IgD-negative memory B cell (primary cell): ENCODE results near the gene CA6. TPM values are rescaled to one million over a fixed set of nuclear protein-coding genes. Genes with fewer than 3 reads are reported as not detected.
"Not testable (repeated sequence)": the region's sequence is repeated elsewhere in the genome, so short reads cannot be mapped to it uniquely, and the experiment has no call there.

Source experiments
- H3K27ac Mint-ChIP-seq, 3 donors: one replicate each; pipeline ENCODE4 v1.8.0; 2020 to 2022; ENCODE audit warnings: mild to moderate bottlenecking in 3 of 3, mixed read lengths in 3 of 3, moderate library complexity in 1 of 3
- H3K27me3 Mint-ChIP-seq: one replicate; pipeline ENCODE4 v1.8.0; 2021; ENCODE audit warnings: mixed read lengths
- H3K36me3 Mint-ChIP-seq: one replicate; pipeline ENCODE4 v1.8.0; 2020; ENCODE audit warnings: mild to moderate bottlenecking, mixed read lengths
- H3K4me1 Mint-ChIP-seq, 3 donors: one replicate each; pipeline ENCODE4 v1.8.0; 2020 to 2022; ENCODE audit warnings: mixed read lengths in 3 of 3, mild to moderate bottlenecking in 1 of 3
- H3K4me3 Mint-ChIP-seq, 4 donors: one replicate each; pipeline ENCODE4 v1.8.0; 2020 to 2022; ENCODE audit warnings: mild to moderate bottlenecking in 4 of 4, mixed read lengths in 4 of 4, moderate library complexity in 3 of 4
- H3K9me3 Mint-ChIP-seq, 3 donors: one replicate each; pipeline ENCODE4 v1.8.0; 2020 to 2021; ENCODE audit warnings: mixed read lengths in 3 of 3, mild to moderate bottlenecking in 1 of 3
- polyA plus RNA-seq: library from polyadenylated mRNA; unstranded; fragments of 300-500 nt; fragmentation: Illumina TruSeq; gene quantifications from one replicate; pipeline ENCODE4 v1.2.3, GENCODE V29; 2021

CA6 gene
- polyA plus RNA-seq, 1 donor from 2014 or later = not detected

DNA sequence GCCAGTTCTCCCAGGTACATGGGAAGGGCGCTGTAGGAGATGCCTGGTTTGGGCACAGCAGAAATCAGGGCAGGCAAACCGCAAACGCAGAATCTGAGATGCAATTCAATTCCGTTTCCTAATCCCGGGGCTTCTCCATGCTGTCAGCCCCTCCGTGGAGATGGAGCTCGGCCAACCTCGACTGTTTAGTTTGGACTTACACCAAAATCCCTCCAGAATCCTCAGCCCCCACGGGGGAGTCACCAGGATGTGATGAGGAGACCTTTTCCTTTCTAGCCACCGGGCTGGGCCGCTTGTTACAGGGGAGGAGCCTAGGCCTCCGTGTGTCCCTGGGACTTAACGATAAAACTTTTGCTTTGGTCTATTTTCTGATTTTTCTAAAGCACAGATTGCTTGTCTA is 72.7 kb downstream of the CA6 start:
- Mint-ChIP-seq H3K27me3 (peaks cover 5% of the 10 kb centered on the region), H3K4me3 (no peak overlapping the region), H3K36me3 (no peaks in the 10 kb centered on the region), H3K27ac (peak overlapping the region in 1 of 3 donors; percentile 9), H3K9me3 (no peaks in the 10 kb centered on the region), H3K4me1 (peaks cover 4 to 17% (median 12%) of the 10 kb centered on the region in 3 donors)

- H3K36me3 Mint-ChIP-seq = no peaks in the 10 kb centered on the region
- H3K27ac Mint-ChIP-seq = peak overlapping the region in 1 of 3 donors; percentile 43
- peaks cover 4 to 14% (median 12%) of the 10 kb centered on the region in 3 donors for H3K4me1 Mint-ChIP-seq
- H3K27me3 Mint-ChIP-seq = peaks cover 5% of the 10 kb centered on the region
- no peaks in the 10 kb centered on the region for H3K9me3 Mint-ChIP-seq
- peak overlapping the region in 1 of 4 donors; percentile 57 for H3K4me3 Mint-ChIP-seq
Observed at GRCh38 chr1:9019896-9020295, 74.2 kb downstream of the CA6 start.

DNA sequence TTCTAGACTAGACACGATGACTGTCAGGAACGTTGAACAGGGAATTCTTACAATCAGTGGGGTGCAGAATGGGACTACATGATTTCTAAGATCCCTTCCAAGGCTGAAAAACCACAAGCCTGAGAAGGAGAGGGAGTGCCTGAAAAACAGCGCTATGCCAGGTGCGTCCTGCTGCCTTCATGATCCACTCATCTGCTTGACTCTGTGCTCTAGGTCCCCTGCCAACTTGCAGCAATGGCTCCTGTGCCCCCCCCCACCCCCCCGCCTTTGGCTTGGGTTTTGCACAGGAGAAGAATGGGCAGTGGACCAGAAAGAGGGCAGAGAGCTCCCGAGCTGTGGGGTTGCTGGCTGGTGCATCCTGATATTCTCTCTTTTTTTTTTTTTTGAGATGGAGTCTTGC is 74.6 kb downstream of the CA6 start:
- Mint-ChIP-seq H3K4me1 (peaks cover 2 to 11% (median 11%) of the 10 kb centered on the region in 3 donors), H3K9me3 (no peaks in the 10 kb centered on the region), H3K4me3 (peak overlapping the region in 1 of 4 donors; percentile 57), H3K27me3 (peaks cover 5% of the 10 kb centered on the region), H3K27ac (no peak overlapping the region), H3K36me3 (no peaks in the 10 kb centered on the region)

- not testable (repeated sequence) for H3K9me3 Mint-ChIP-seq, H3K27ac Mint-ChIP-seq, H3K27me3 Mint-ChIP-seq
Observed at GRCh38 chr1:9022026-9022738, 76.5 kb downstream of the CA6 start.

DNA sequence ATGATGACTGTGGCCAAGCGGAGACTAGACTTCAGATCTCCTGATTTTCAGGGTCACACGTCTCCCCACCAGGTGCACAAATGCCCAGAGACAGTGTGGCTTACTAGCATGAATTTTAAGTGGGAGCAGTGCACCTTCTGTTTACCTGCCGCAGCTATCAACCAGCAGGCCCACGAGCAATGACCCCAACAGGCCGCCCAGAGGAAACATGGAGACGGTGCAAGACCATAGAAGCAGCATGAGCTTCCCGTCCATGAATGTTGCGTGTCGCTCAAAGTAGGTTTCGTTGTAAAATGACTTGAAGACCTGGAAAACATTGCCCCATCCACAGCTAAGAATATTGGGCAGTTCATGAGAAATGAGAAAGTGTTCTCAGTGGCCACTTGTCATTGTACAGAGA is 77.1 kb downstream of the CA6 start:
- Mint-ChIP-seq H3K27ac (no peak overlapping the region), H3K36me3 (no peaks in the 10 kb centered on the region), H3K27me3 (peaks cover 2% of the 10 kb centered on the region), H3K4me1 (peaks cover 0 to 4% (median 3%) of the 10 kb centered on the region in 3 donors), H3K9me3 (peaks cover 0 to 2% (median 0%) of the 10 kb centered on the region in 3 donors), H3K4me3 (no peak overlapping the region)

More at GRCh38 chr1:9022026-9022738, 76.5 kb downstream of the CA6 start:
- not testable (repeated sequence) for H3K4me1 Mint-ChIP-seq, H3K4me3 Mint-ChIP-seq, H3K36me3 Mint-ChIP-seq

Other genes with a start within 250 kb of the CA6 start
- gene RERE, start 128.2 kb upstream of the CA6 start, polyA plus RNA-seq = 24.9 TPM
- gene ENO1, start 67.2 kb upstream of the CA6 start, polyA plus RNA-seq = 728 TPM
- gene SLC2A7, start 80.6 kb downstream of the CA6 start, polyA plus RNA-seq = not detected
- gene SLC2A5, start 123.8 kb downstream of the CA6 start, polyA plus RNA-seq = 10.0 TPM
- gene GPR157, start 183.2 kb downstream of the CA6 start, polyA plus RNA-seq = 1.3 TPM